SJSA1 (cell line): Measurements from ENCODE around the gene TGFBRAP1. TPM values are rescaled to one million over a fixed set of nuclear protein-coding genes. Genes with fewer than 3 reads are reported as not detected.

Source experiments
- DNase-seq, 2 experiments: peaks; one replicate each; pipeline ENCODE4 v3.0.0-alpha.2; 2015 to 2020; ENCODE audit warnings: low spot score in 2 of 2, low read depth in 1 of 2
- H3K27ac ChIP-seq: fragments of 250-450 bp; sonication (Bioruptor Pico); 2 replicates; pipeline ENCODE4 v1.5.1; 2020; ENCODE audit warnings: mild to moderate bottlenecking, moderate library complexity
- H3K27me3 ChIP-seq: fragments of 250-450 bp; sonication (Bioruptor Pico); replicated peaks from 2 replicates; pipeline ENCODE4 v1.5.1; 2020; ENCODE audit warnings: mild to moderate bottlenecking, moderate library complexity
- H3K36me3 ChIP-seq: fragments of 250-450 bp; sonication (Bioruptor Pico); 2 replicates; pipeline ENCODE4 v1.5.1; 2020; ENCODE audit warnings: mild to moderate bottlenecking
- H3K4me1 ChIP-seq: fragments of 250-450 bp; sonication (Bioruptor Pico); replicated peaks from 2 replicates; pipeline ENCODE4 v1.6.1; 2021; ENCODE audit warnings: mild to moderate bottlenecking
- H3K4me3 ChIP-seq: fragments of 250-450 bp; sonication (Bioruptor Pico); 2 replicates; pipeline ENCODE4 v1.5.1; 2020; ENCODE audit warnings: mild to moderate bottlenecking
- H3K9me3 ChIP-seq: fragments of 250-450 bp; sonication (Bioruptor Pico); replicated peaks from 2 replicates; pipeline ENCODE4 v1.5.1; 2020; ENCODE audit warnings: mild to moderate bottlenecking
- total RNA-seq: library from RNA; depleted of rRNA; stranded (reverse); fragments of >200 nt; shearing (Covaris generic); gene quantifications from 2 replicates; pipeline ENCODE4 v1.2.3, GENCODE V29; 2014

Gene TGFBRAP1
- total RNA-seq, 1 experiment from 2014 or later: 25.8 TPM

GRCh38 chr2:105320651-105321215, 8.8 kb downstream of the TGFBRAP1 start:
- Histone ChIP-seq H3K9me3 (no peaks in the 10 kb centered on the region), H3K4me1 (peaks cover 47% of the 10 kb centered on the region), H3K4me3 (no peak overlapping the region), H3K27me3 (no peaks in the 10 kb centered on the region), H3K36me3 (peaks cover 12% of the 10 kb centered on the region), H3K27ac (no peak overlapping the region)
- DNase-seq: no peak

GRCh38 chr2:105317937-105318336, 11.6 kb downstream of the TGFBRAP1 start:
- peaks cover 20% of the 10 kb centered on the region for H3K4me1 ChIP-seq
- H3K27ac ChIP-seq: no peak overlapping the region
- H3K36me3 ChIP-seq: peaks cover 10% of the 10 kb centered on the region
- H3K9me3 ChIP-seq: no peaks in the 10 kb centered on the region
- H3K4me3 ChIP-seq: no peak overlapping the region
- no peak for DNase-seq
- H3K27me3 ChIP-seq: no peaks in the 10 kb centered on the region

- Histone ChIP-seq H3K4me3 (no peak overlapping the region), H3K36me3 (no peaks in the 10 kb centered on the region), H3K27ac (no peak overlapping the region), H3K27me3 (no peaks in the 10 kb centered on the region), H3K9me3 (no peaks in the 10 kb centered on the region), H3K4me1 (peaks cover 2% of the 10 kb centered on the region; the same call in 1 of the 2 replicates)
- no peak for DNase-seq
These were observed 14.2 kb downstream of the TGFBRAP1 start for GRCh38 chr2:105315314-105315713.

- Histone ChIP-seq H3K27me3 (no peaks in the 10 kb centered on the region), H3K4me1 (no peaks in the 10 kb centered on the region), H3K9me3 (no peaks in the 10 kb centered on the region), H3K4me3 (no peak overlapping the region), H3K27ac (no peak overlapping the region), H3K36me3 (peaks cover 4% of the 10 kb centered on the region; the same call in 1 of the 2 replicates)
- DNase-seq: no peak
These were observed 15.7 kb downstream of the TGFBRAP1 start for GRCh38 chr2:105313877-105314276.

- H3K4me1 ChIP-seq: no peaks in the 10 kb centered on the region
- H3K4me3 ChIP-seq: no peak overlapping the region
- peaks cover 31% of the 10 kb centered on the region for H3K36me3 ChIP-seq
- DNase-seq: no peak
- H3K27me3 ChIP-seq: no peaks in the 10 kb centered on the region
- no peak overlapping the region for H3K27ac ChIP-seq
- no peaks in the 10 kb centered on the region for H3K9me3 ChIP-seq
These were observed 20.4 kb downstream of the TGFBRAP1 start for GRCh38 chr2:105309147-105309545.

GRCh38 chr2:105308382-105309146, 21.0 kb downstream of the TGFBRAP1 start:
- Histone ChIP-seq H3K36me3 (peaks cover 31% of the 10 kb centered on the region), H3K4me1 (no peaks in the 10 kb centered on the region), H3K27ac (no peak overlapping the region), H3K9me3 (no peaks in the 10 kb centered on the region), H3K4me3 (no peak overlapping the region), H3K27me3 (no peaks in the 10 kb centered on the region)
- no peak for DNase-seq

- no peaks in the 10 kb centered on the region for H3K27me3 ChIP-seq
- H3K36me3 ChIP-seq: peaks cover 36% of the 10 kb centered on the region
- no peaks in the 10 kb centered on the region for H3K9me3 ChIP-seq
- no peak for DNase-seq
- no peaks in the 10 kb centered on the region for H3K4me1 ChIP-seq
- no peak overlapping the region for H3K4me3 ChIP-seq
- no peak overlapping the region for H3K27ac ChIP-seq
These were observed 21.6 kb downstream of the TGFBRAP1 start for GRCh38 chr2:105307962-105308361.

- Histone ChIP-seq H3K36me3 (peaks cover 37% of the 10 kb centered on the region), H3K9me3 (no peaks in the 10 kb centered on the region)
- no peak for DNase-seq
These were observed 22.0 kb downstream of the TGFBRAP1 start for GRCh38 chr2:105307550-105307949.

GRCh38 chr2:105307146-105307545, 22.4 kb downstream of the TGFBRAP1 start:
- Histone ChIP-seq H3K27me3 (no peaks in the 10 kb centered on the region), H3K9me3 (no peaks in the 10 kb centered on the region), H3K36me3 (peaks cover 37% of the 10 kb centered on the region), H3K27ac (no peak overlapping the region), H3K4me3 (no peak overlapping the region), H3K4me1 (no peaks in the 10 kb centered on the region)
- DNase-seq: no peak

More at GRCh38 chr2:105307550-105307949, 22.0 kb downstream of the TGFBRAP1 start:
- Histone ChIP-seq H3K4me3 (no peak overlapping the region), H3K27me3 (no peaks in the 10 kb centered on the region), H3K27ac (no peak overlapping the region), H3K4me1 (no peaks in the 10 kb centered on the region)

GRCh38 chr2:105301646-105302045, 27.9 kb downstream of the TGFBRAP1 start:
- no peaks in the 10 kb centered on the region for H3K9me3 ChIP-seq
- H3K27me3 ChIP-seq: no peaks in the 10 kb centered on the region
- H3K4me1 ChIP-seq: peaks cover 6% of the 10 kb centered on the region
- H3K4me3 ChIP-seq: no peak overlapping the region
- H3K36me3 ChIP-seq: peaks cover 33% of the 10 kb centered on the region
- H3K27ac ChIP-seq: no peak overlapping the region
- no peak for DNase-seq

GRCh38 chr2:105299290-105299689, 30.2 kb downstream of the TGFBRAP1 start:
- no peak overlapping the region for H3K27ac ChIP-seq
- DNase-seq: no peak

GRCh38 chr2:105298017-105298416, 31.5 kb downstream of the TGFBRAP1 start:
- no peak for DNase-seq
- H3K27me3 ChIP-seq: no peaks in the 10 kb centered on the region
- H3K4me1 ChIP-seq: peaks cover 40% of the 10 kb centered on the region
- H3K4me3 ChIP-seq: no peak overlapping the region
- H3K27ac ChIP-seq: no peak overlapping the region
- H3K36me3 ChIP-seq: peaks cover 27% of the 10 kb centered on the region
- H3K9me3 ChIP-seq: no peaks in the 10 kb centered on the region

More at GRCh38 chr2:105299290-105299689, 30.2 kb downstream of the TGFBRAP1 start:
- H3K27me3 ChIP-seq: no peaks in the 10 kb centered on the region
- H3K9me3 ChIP-seq: no peaks in the 10 kb centered on the region
- H3K4me3 ChIP-seq: no peak overlapping the region
- H3K4me1 ChIP-seq: peaks cover 28% of the 10 kb centered on the region
- peaks cover 22% of the 10 kb centered on the region for H3K36me3 ChIP-seq

GRCh38 chr2:105297216-105297615, 32.3 kb downstream of the TGFBRAP1 start:
- Histone ChIP-seq H3K9me3 (no peaks in the 10 kb centered on the region), H3K4me3 (no peak overlapping the region), H3K36me3 (peaks cover 25% of the 10 kb centered on the region), H3K4me1 (peaks cover 48% of the 10 kb centered on the region), H3K27me3 (no peaks in the 10 kb centered on the region), H3K27ac (no peak overlapping the region)
- no peak for DNase-seq

GRCh38 chr2:105296017-105296611, 33.4 kb downstream of the TGFBRAP1 start:
- DNase-seq: peak in 1 of 2 experiments; percentile 68
- Histone ChIP-seq H3K27me3 (no peaks in the 10 kb centered on the region), H3K4me1 (peaks cover 59% of the 10 kb centered on the region), H3K9me3 (no peaks in the 10 kb centered on the region), H3K36me3 (peaks cover 30% of the 10 kb centered on the region), H3K4me3 (no peak overlapping the region), H3K27ac (peak overlapping the region; percentile 79)
